H1 (cell line): Measurements from ENCODE around the gene ARSB. TPM values are rescaled to one million over a fixed set of nuclear protein-coding genes. Genes with fewer than 3 reads are reported as not detected.

Experiments used
- CTCF ChIA-PET: fragments of 300-600 bp; sonication (Branson Sonifier 250); formaldehyde crosslinking; loops from one replicate; lab custom pipeline; 2021; ENCODE audit not compliant: partially characterized antibody; lab: Charles Lee
- POLR2A ChIA-PET: fragments of 300-600 bp; sonication (Branson Sonifier 250); formaldehyde crosslinking; loops from one replicate; lab custom pipeline; 2021; ENCODE audit warnings: inconsistent platforms; ENCODE audit not compliant: partially characterized antibody; lab: Charles Lee
- DNase-seq, 2 experiments: peaks; one replicate each; pipeline versions ENCODE4 v3.0.0 to v3.0.0-alpha.2; 2010 to 2022; ENCODE audit warnings: low spot score in 2 of 2, low read depth in 1 of 2, mixed read lengths in 1 of 2
- FAIRE-seq: peaks from 2 replicates; lab custom pipeline; 2011; peaks lifted over from hg19 to GRCh38; lab: Jason Lieb, UNC
- H2AFZ ChIP-seq: 2 replicates; pipeline ENCODE4 v1.8.1; 2012; ENCODE audit warnings: low read length, inconsistent platforms
- H2AK5ac ChIP-seq: 2 replicates; pipeline ENCODE4 v1.6.1; 2013; ENCODE audit warnings: low read depth, low read length
- H2BK120ac ChIP-seq: replicated peaks from 2 replicates; pipeline ENCODE3; 2013; ENCODE audit warnings: low read depth, low read length, inconsistent platforms
- H2BK12ac ChIP-seq: 2 replicates; pipeline ENCODE4 v1.6.1; 2013; ENCODE audit warnings: low read depth, low read length
- H2BK15ac ChIP-seq: 2 replicates; pipeline ENCODE4 v1.6.1; 2013; ENCODE audit warnings: low read length
- H2BK20ac ChIP-seq: 2 replicates; pipeline ENCODE4 v1.6.1; 2013; ENCODE audit warnings: low read length
- H2BK5ac ChIP-seq: 2 replicates; pipeline ENCODE4 v1.6.1; 2013; ENCODE audit warnings: low read depth, low read length
- H3K14ac ChIP-seq: 2 replicates; pipeline ENCODE4 v1.6.1; 2013; ENCODE audit warnings: inconsistent platforms; ENCODE audit not compliant: insufficient read length
- H3K18ac ChIP-seq: 2 replicates; pipeline ENCODE4 v1.6.1; 2013; ENCODE audit warnings: low read length; ENCODE audit errors: extremely low read depth
- H3K23ac ChIP-seq: 2 replicates; pipeline ENCODE4 v1.6.1; 2013; ENCODE audit warnings: inconsistent platforms; ENCODE audit not compliant: insufficient read length
- H3K23me2 ChIP-seq: 2 replicates; pipeline ENCODE4 v1.6.1; 2013; ENCODE audit warnings: low read depth, low read length
- H3K27ac ChIP-seq: 2 replicates; pipeline ENCODE4 v1.6.1; 2011; ENCODE audit warnings: low read depth, low read length, inconsistent platforms
- H3K27me3 ChIP-seq, 4 experiments: replicated peaks in 1 of 4; 1 replicate in 1 of 4; 2 replicates in 3 of 4; pipeline versions ENCODE4 v1.6.1 to v1.8.1; 2011 to 2013; ENCODE audit warnings: low read length in 3 of 4, mild to moderate bottlenecking in 3 of 4, inconsistent platforms in 2 of 4, mixed read lengths in 2 of 4, moderate library complexity in 1 of 4; ENCODE audit not compliant: control insufficient read depth in 3 of 4, insufficient read depth in 3 of 4; ENCODE audit errors: extremely low read depth in 1 of 4
- H3K36me3 ChIP-seq, 4 experiments: 2 replicates each; pipeline versions ENCODE4 v1.6.1 to v1.8.1; 2011 to 2013; ENCODE audit warnings: mild to moderate bottlenecking in 4 of 4, low read length in 3 of 4, moderate library complexity in 2 of 4, control low read depth in 1 of 4, inconsistent platforms in 1 of 4; ENCODE audit not compliant: insufficient read depth in 4 of 4, control insufficient read depth in 2 of 4
- H3K4ac ChIP-seq: replicated peaks from 2 replicates; pipeline ENCODE3; 2013; ENCODE audit warnings: low read length, low read depth, mixed read lengths, inconsistent platforms; ENCODE audit not compliant: insufficient read length
- H3K4me1 ChIP-seq, 4 experiments: replicated peaks in 1 of 4; 1 replicate in 1 of 4; 2 replicates in 3 of 4; pipeline versions ENCODE4 v1.6.1 to v1.8.1; 2011 to 2013; ENCODE audit warnings: low read length in 3 of 4, inconsistent platforms in 2 of 4, mixed read lengths in 1 of 4; ENCODE audit not compliant: insufficient read depth in 4 of 4, control insufficient read depth in 3 of 4
- H3K4me2 ChIP-seq, 2 experiments: 2 replicates each; pipeline versions ENCODE4 v1.6.1 to v1.8.1; 2011 to 2013; ENCODE audit warnings: low read depth in 2 of 2, low read length in 2 of 2, control low read depth in 1 of 2, inconsistent platforms in 1 of 2, mild to moderate bottlenecking in 1 of 2; ENCODE audit not compliant: insufficient read depth in 1 of 2
- H3K4me3 ChIP-seq, 4 experiments: fragments of 200-600, 300-600 bp in 1 of 4; sonication (generic), shearing (Covaris generic), sonication (Bioruptor Twin) in 1 of 4; 2 replicates each; pipeline versions ENCODE4 v1.5.1 to v1.8.1; 2011 to 2016; ENCODE audit warnings: low read length in 4 of 4, low read depth in 3 of 4, control low read depth in 2 of 4, inconsistent platforms in 2 of 4, mild to moderate bottlenecking in 2 of 4, mixed read lengths in 1 of 4, moderate library complexity in 1 of 4; ENCODE audit not compliant: insufficient read depth in 2 of 4; ENCODE audit errors: extremely low read depth in 1 of 4
- H3K56ac ChIP-seq: replicated peaks from 2 replicates; pipeline ENCODE3; 2013; ENCODE audit warnings: low read depth, mild to moderate bottlenecking, mixed read lengths, low read length, inconsistent platforms; ENCODE audit not compliant: insufficient read length
- H3K79me1 ChIP-seq: 2 replicates; pipeline ENCODE4 v1.6.1; 2013; ENCODE audit warnings: low read depth, low read length, control low read depth
- H3K79me2 ChIP-seq, 2 experiments: 2 replicates each; pipeline versions ENCODE4 v1.6.1 to v1.8.1; 2012 to 2013; ENCODE audit warnings: low read length in 2 of 2, mild to moderate bottlenecking in 2 of 2, inconsistent platforms in 1 of 2; ENCODE audit not compliant: insufficient read depth in 2 of 2, control insufficient read depth in 1 of 2
- H3K9ac ChIP-seq, 4 experiments: replicated peaks in 1 of 4; 1 replicate in 1 of 4; 2 replicates in 3 of 4; pipeline versions ENCODE4 v1.6.1 to v1.8.1; 2011 to 2013; ENCODE audit warnings: low read depth in 3 of 4, low read length in 3 of 4, control low read depth in 2 of 4, mild to moderate bottlenecking in 2 of 4, moderate library complexity in 2 of 4, inconsistent platforms in 1 of 4; ENCODE audit errors: extremely low read depth in 1 of 4
- H3K9me3 ChIP-seq, 2 experiments: 2 replicates each; pipeline versions ENCODE4 v1.6.1 to v1.8.1; 2012 to 2013; ENCODE audit warnings: mild to moderate bottlenecking in 2 of 2, moderate library complexity in 2 of 2, control low read depth in 1 of 2, inconsistent platforms in 1 of 2, low read depth in 1 of 2, low read length in 1 of 2, mixed read lengths in 1 of 2; ENCODE audit not compliant: insufficient read depth in 2 of 2
- H4K20me1 ChIP-seq, 2 experiments: replicated peaks in 1 of 2; 2 replicates each; pipeline versions ENCODE3 to v1.8.1; 2011 to 2013; ENCODE audit warnings: inconsistent platforms in 2 of 2, low read length in 2 of 2, mild to moderate bottlenecking in 1 of 2; ENCODE audit not compliant: insufficient read depth in 2 of 2, control insufficient read depth in 1 of 2
- H4K5ac ChIP-seq: 2 replicates; pipeline ENCODE4 v1.6.1; 2013; ENCODE audit warnings: low read length, low read depth, mixed read lengths, inconsistent platforms; ENCODE audit not compliant: insufficient read length
- H4K8ac ChIP-seq: 2 replicates; pipeline ENCODE4 v1.8.0; 2013; ENCODE audit warnings: mild to moderate bottlenecking, moderate library complexity, low read length, inconsistent platforms; ENCODE audit not compliant: insufficient read depth; ENCODE audit errors: extremely low read depth
- H4K91ac ChIP-seq: replicated peaks from 2 replicates; pipeline ENCODE3; 2013; ENCODE audit warnings: low read length, mixed read lengths, inconsistent platforms; ENCODE audit not compliant: insufficient read length
- ASH2L ChIP-seq: fragments of 200-600, 300-600 bp; sonication (generic); IDR thresholded peaks from one replicate; pipeline ENCODE4 v1.7.1; 2017; ENCODE audit warnings: low read length
- ATF3 ChIP-seq: IDR thresholded peaks from 2 replicates; pipeline ENCODE4 v1.6.1; 2011; ENCODE audit warnings: low read depth, mild to moderate bottlenecking, low read length; ENCODE audit not compliant: insufficient read depth
- BACH1 ChIP-seq: IDR thresholded peaks from 2 replicates; pipeline ENCODE4 v1.6.1; 2012; ENCODE audit warnings: low read length, improper control_type of control experiment
- CHD2 ChIP-seq: IDR thresholded peaks from 2 replicates; pipeline ENCODE4 v1.6.1; 2012; ENCODE audit warnings: low read length, improper control_type of control experiment
- EGR1 ChIP-seq: IDR thresholded peaks from 2 replicates; pipeline ENCODE4 v1.6.1; 2011; ENCODE audit warnings: low read depth, low read length, borderline replicate concordance
- KDM1A ChIP-seq: fragments of 200-600, 300-600 bp; sonication (generic); IDR thresholded peaks from 2 replicates; pipeline ENCODE4 v1.7.1; 2016; ENCODE audit warnings: mild to moderate bottlenecking, low read length, borderline replicate concordance
- MAX ChIP-seq: IDR thresholded peaks from 2 replicates; pipeline ENCODE4 v1.6.1; 2012; ENCODE audit warnings: inconsistent platforms
- RBBP5 ChIP-seq: IDR thresholded peaks from 2 replicates; pipeline ENCODE4 v1.7.1; 2012; ENCODE audit warnings: low read depth, mild to moderate bottlenecking, inconsistent platforms, low read length, moderate library complexity, borderline replicate concordance
- SAP30 ChIP-seq: fragments of 300-600 bp; sonication (generic); IDR thresholded peaks from 2 replicates; pipeline ENCODE4 v1.7.1; 2012; ENCODE audit warnings: low read length, moderate library complexity, mild to moderate bottlenecking, inconsistent platforms; ENCODE audit not compliant: insufficient read depth, insufficient replicate concordance
- SIN3A ChIP-seq, 2 experiments: IDR thresholded peaks in 1 of 2; conservative IDR thresholded peaks in 1 of 2; 2 replicates each; pipeline ENCODE4 v1.6.1; 2011 to 2012; ENCODE audit warnings: low read length in 2 of 2, improper control_type of control experiment in 1 of 2, low read depth in 1 of 2, mild to moderate bottlenecking in 1 of 2
- SP1 ChIP-seq: IDR thresholded peaks from 2 replicates; pipeline ENCODE4 v1.6.1; 2011; ENCODE audit warnings: low read depth, low read length
- SRF ChIP-seq: IDR thresholded peaks from 2 replicates; pipeline ENCODE4 v1.6.1; 2011; ENCODE audit warnings: mild to moderate bottlenecking, low read depth, low read length, moderate library complexity
- TAF7 ChIP-seq: optimal IDR thresholded peaks from 2 replicates; pipeline ENCODE3; 2011; ENCODE audit warnings: low read depth, mild to moderate bottlenecking, inconsistent platforms, low read length, moderate library complexity, borderline replicate concordance
- YY1 ChIP-seq: IDR thresholded peaks from 2 replicates; pipeline ENCODE4 v1.6.1; 2011; ENCODE audit warnings: low read depth, mild to moderate bottlenecking, low read length
- WGBS, 2 experiments: shearing (Covaris generic) in 1 of 2; methylation state at CpG; one replicate each; pipeline versions ENCODE4 v1.1.6 to v1.1.7; 2013 to 2015; ENCODE audit warnings: low lambda C conversion rate in 2 of 2, mixed read lengths in 2 of 2, inconsistent platforms in 1 of 2, low coverage in 1 of 2, missing lambda C conversion rate in 1 of 2; ENCODE audit not compliant: insufficient replicate concordance in 2 of 2, insufficient coverage in 1 of 2, insufficient read length in 1 of 2; ENCODE audit errors: extremely low coverage in 1 of 2, missing lambda C conversion rate in 1 of 2; 5-methylcytosine and 5-hydroxymethylcytosine counted together
- polyA plus RNA-seq, 7 experiments: library from polyadenylated mRNA; depleted of rRNA in 3 of 7; stranded (reverse) in 5 of 7; unstranded in 2 of 7; fragments of >200 nt in 5 of 7; fragments of 200-250 nt in 2 of 7; gene quantifications; 1 replicate in 5 of 7; 2 replicates in 1 of 7; 4 replicates in 1 of 7; pipeline versions ENCODE4 v1.2.1 to v1.2.3, GENCODE V29; 2011 to 2013; ENCODE audit warnings: missing spikeins in 2 of 7, mixed read lengths in 2 of 7
- total RNA-seq: library from RNA; stranded (reverse); fragmentation: NEBNext Ultra II Directional; extraction: Animal tissue kit (Norgen Biotek cat#: 25700); gene quantifications from 2 replicates; pipeline ENCODE4 v1.2.1, GENCODE V29; 2021

Gene ARSB
- total and polyA plus RNA-seq, 2 of the 8 experiments (the other 6 are each of a cell fraction or from before 2014, with no cell fraction given) = 6.4 to 13.9 TPM

- Histone ChIP-seq H3K9me3 (no peaks in the 10 kb centered on the region), H3K79me2 (no peaks in the 10 kb centered on the region), H3K18ac (no peak overlapping the region), H2BK12ac (no peak overlapping the region), H4K5ac (no peak overlapping the region), H3K4me1 (no peaks in the 10 kb centered on the region), H3K9ac (no peak overlapping the region), H2BK15ac (no peak overlapping the region), H3K4me3 (no peak overlapping the region), H3K14ac (no peak overlapping the region), H3K27me3 (no peaks in the 10 kb centered on the region), H2BK5ac (no peak overlapping the region), H3K36me3 (no peaks in the 10 kb centered on the region), H3K79me1 (no peaks in the 10 kb centered on the region), H3K56ac (no peak overlapping the region), H3K4ac (no peak overlapping the region), H3K23ac (no peak overlapping the region), H4K20me1 (no peaks in the 10 kb centered on the region), H2AFZ (no peak overlapping the region), H2AK5ac (no peak overlapping the region), H3K27ac (no peak overlapping the region), H2BK20ac (no peak overlapping the region), H3K4me2 (no peak overlapping the region), H4K91ac (no peak overlapping the region), H3K23me2 (no peaks in the 10 kb centered on the region), H4K8ac (no peak overlapping the region), H2BK120ac (no peak overlapping the region)
- 84% methylated on average over 3 of the region's 3 CpGs; no CpG with 5 or more reads in 1 of the 2 experiments for WGBS, 2 experiments
- CTCF ChIA-PET = no interaction called here
- no peak for DNase-seq
- POLR2A ChIA-PET = no interaction called here
- FAIRE-seq = no peak
- TF ChIP-seq YY1 = no peak
- TF ChIP-seq ATF3 = no peak
- TF ChIP-seq BACH1 = no peak
- no peak for TF ChIP-seq SRF
- no peak for TF ChIP-seq SIN3A (conservative IDR thresholded peaks at IDR 0.05 in 1 of 2, IDR thresholded peaks at IDR 0.05 in 1 of 2; ENCODE audit: low read depth in 1 of 2, low read length in 2 of 2)
- TF ChIP-seq RBBP5 = no peak
- no peak for TF ChIP-seq ASH2L
- no peak for TF ChIP-seq SP1
- no peak for TF ChIP-seq TAF7
- no peak for TF ChIP-seq CHD2
- no peak for TF ChIP-seq EGR1
- TF ChIP-seq SAP30 = no peak
- no peak for TF ChIP-seq KDM1A
- TF ChIP-seq MAX = no peak
Measured at GRCh38 chr5:78845470-78845869, 139.6 kb downstream of the ARSB start.
